Adrenal gland (tissue), 5 donors: ENCODE results near the gene HRG.

ENCODE experiments used
- CTCF ChIP-seq, 6 experiments: fragments of 450-650 bp in 4 of 6; fragments of 200-600 bp in 2 of 6; sonication (generic) in 1 of 6; IDR thresholded peaks; 1 replicate in 5 of 6; 2 replicates in 1 of 6; pipeline versions ENCODE4 v1.5.1 to v1.8.0; 2016 to 2021; ENCODE audit warnings: antibody characterized with exemption in 6 of 6, mild to moderate bottlenecking in 2 of 6, moderate library complexity in 1 of 6
- POLR2A ChIP-seq, 2 donors: fragments of 450-650 bp; IDR thresholded peaks; one replicate each; pipeline ENCODE4 v1.6.1; 2017; ENCODE audit warnings: antibody characterized with exemption in 2 of 2, mild to moderate bottlenecking in 2 of 2, moderate library complexity in 1 of 2
- donor health status: DM: no; HTN: no; CAD: no.

GRCh38 chr3:186694288-186695032, 28.6 kb downstream of the HRG start:
- TF ChIP-seq POLR2A (IDR thresholded peaks at IDR 0.05): no peak
- TF ChIP-seq CTCF (IDR thresholded peaks at IDR 0.05): no peak
